ENCODE data around the gene SQOR.

DNA sequence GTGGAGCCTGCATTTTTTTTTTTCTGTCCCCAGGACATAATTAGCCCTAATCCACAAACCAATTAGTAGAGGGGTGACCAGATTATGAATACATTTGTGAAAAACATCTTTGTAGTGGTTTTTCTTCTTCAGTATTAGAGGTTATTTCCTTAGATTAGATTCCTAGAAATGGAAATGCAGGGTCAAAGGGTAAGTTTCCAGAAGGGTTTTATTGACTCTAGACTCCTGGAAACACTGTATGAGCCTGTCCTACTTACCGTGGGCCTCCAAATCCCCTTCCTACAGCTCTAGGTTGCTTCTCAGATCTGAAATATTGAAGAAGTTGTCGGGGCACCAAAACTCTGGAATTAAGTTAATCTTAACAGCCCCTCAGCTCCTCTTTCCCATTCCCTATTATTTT, 22.4 kb downstream of the SQOR start:
- TF ChIP-seq, protein P1, sequence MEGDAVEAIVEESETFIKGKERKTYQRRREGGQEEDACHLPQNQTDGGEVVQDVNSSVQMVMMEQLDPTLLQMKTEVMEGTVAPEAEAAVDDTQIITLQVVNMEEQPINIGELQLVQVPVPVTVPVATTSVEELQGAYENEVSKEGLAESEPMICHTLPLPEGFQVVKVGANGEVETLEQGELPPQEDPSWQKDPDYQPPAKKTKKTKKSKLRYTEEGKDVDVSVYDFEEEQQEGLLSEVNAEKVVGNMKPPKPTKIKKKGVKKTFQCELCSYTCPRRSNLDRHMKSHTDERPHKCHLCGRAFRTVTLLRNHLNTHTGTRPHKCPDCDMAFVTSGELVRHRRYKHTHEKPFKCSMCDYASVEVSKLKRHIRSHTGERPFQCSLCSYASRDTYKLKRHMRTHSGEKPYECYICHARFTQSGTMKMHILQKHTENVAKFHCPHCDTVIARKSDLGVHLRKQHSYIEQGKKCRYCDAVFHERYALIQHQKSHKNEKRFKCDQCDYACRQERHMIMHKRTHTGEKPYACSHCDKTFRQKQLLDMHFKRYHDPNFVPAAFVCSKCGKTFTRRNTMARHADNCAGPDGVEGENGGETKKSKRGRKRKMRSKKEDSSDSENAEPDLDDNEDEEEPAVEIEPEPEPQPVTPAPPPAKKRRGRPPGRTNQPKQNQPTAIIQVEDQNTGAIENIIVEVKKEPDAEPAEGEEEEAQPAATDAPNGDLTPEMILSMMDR (IDR thresholded peaks at IDR 0.05; ENCODE audit: low read depth, low read length): no peak
- TF ChIP-seq EZH2phosphoT487 (IDR thresholded peaks at IDR 0.05; ENCODE audit: low read depth): no peak

Measured in OCI-LY3 (cell line).